H1 (cell line): ENCODE results near the gene IRF4. TPM values are rescaled to one million over a fixed set of nuclear protein-coding genes. Genes with fewer than 3 reads are reported as not detected.
"Not testable (repeated sequence)": the region's sequence is repeated elsewhere in the genome, so short reads cannot be mapped to it uniquely, and the experiment has no call there.

Source experiments
- CTCF ChIA-PET: fragments of 300-600 bp; sonication (Branson Sonifier 250); formaldehyde crosslinking; loops from one replicate; lab custom pipeline; 2021; ENCODE audit not compliant: partially characterized antibody; lab: Charles Lee
- POLR2A ChIA-PET: fragments of 300-600 bp; sonication (Branson Sonifier 250); formaldehyde crosslinking; loops from one replicate; lab custom pipeline; 2021; ENCODE audit warnings: inconsistent platforms; ENCODE audit not compliant: partially characterized antibody; lab: Charles Lee
- DNase-seq, 2 experiments: peaks; one replicate each; pipeline versions ENCODE4 v3.0.0 to v3.0.0-alpha.2; 2010 to 2022; ENCODE audit warnings: low spot score in 2 of 2, low read depth in 1 of 2, mixed read lengths in 1 of 2
- FAIRE-seq: peaks from 2 replicates; lab custom pipeline; 2011; peaks lifted over from hg19 to GRCh38; lab: Jason Lieb, UNC
- H2AFZ ChIP-seq: 2 replicates; pipeline ENCODE4 v1.8.1; 2012; ENCODE audit warnings: low read length, inconsistent platforms
- H2AK5ac ChIP-seq: 2 replicates; pipeline ENCODE4 v1.6.1; 2013; ENCODE audit warnings: low read depth, low read length
- H2BK120ac ChIP-seq: replicated peaks from 2 replicates; pipeline ENCODE3; 2013; ENCODE audit warnings: low read depth, low read length, inconsistent platforms
- H2BK12ac ChIP-seq: 2 replicates; pipeline ENCODE4 v1.6.1; 2013; ENCODE audit warnings: low read depth, low read length
- H2BK15ac ChIP-seq: 2 replicates; pipeline ENCODE4 v1.6.1; 2013; ENCODE audit warnings: low read length
- H2BK20ac ChIP-seq: 2 replicates; pipeline ENCODE4 v1.6.1; 2013; ENCODE audit warnings: low read length
- H2BK5ac ChIP-seq: 2 replicates; pipeline ENCODE4 v1.6.1; 2013; ENCODE audit warnings: low read depth, low read length
- H3K14ac ChIP-seq: 2 replicates; pipeline ENCODE4 v1.6.1; 2013; ENCODE audit warnings: inconsistent platforms; ENCODE audit not compliant: insufficient read length
- H3K18ac ChIP-seq: 2 replicates; pipeline ENCODE4 v1.6.1; 2013; ENCODE audit warnings: low read length; ENCODE audit errors: extremely low read depth
- H3K23ac ChIP-seq: 2 replicates; pipeline ENCODE4 v1.6.1; 2013; ENCODE audit warnings: inconsistent platforms; ENCODE audit not compliant: insufficient read length
- H3K23me2 ChIP-seq: 2 replicates; pipeline ENCODE4 v1.6.1; 2013; ENCODE audit warnings: low read depth, low read length
- H3K27ac ChIP-seq: 2 replicates; pipeline ENCODE4 v1.6.1; 2011; ENCODE audit warnings: low read depth, low read length, inconsistent platforms
- H3K27me3 ChIP-seq, 4 experiments: replicated peaks in 1 of 4; 1 replicate in 1 of 4; 2 replicates in 3 of 4; pipeline versions ENCODE4 v1.6.1 to v1.8.1; 2011 to 2013; ENCODE audit warnings: low read length in 3 of 4, mild to moderate bottlenecking in 3 of 4, inconsistent platforms in 2 of 4, mixed read lengths in 2 of 4, moderate library complexity in 1 of 4; ENCODE audit not compliant: control insufficient read depth in 3 of 4, insufficient read depth in 3 of 4; ENCODE audit errors: extremely low read depth in 1 of 4
- H3K36me3 ChIP-seq, 4 experiments: 2 replicates each; pipeline versions ENCODE4 v1.6.1 to v1.8.1; 2011 to 2013; ENCODE audit warnings: mild to moderate bottlenecking in 4 of 4, low read length in 3 of 4, moderate library complexity in 2 of 4, control low read depth in 1 of 4, inconsistent platforms in 1 of 4; ENCODE audit not compliant: insufficient read depth in 4 of 4, control insufficient read depth in 2 of 4
- H3K4ac ChIP-seq: replicated peaks from 2 replicates; pipeline ENCODE3; 2013; ENCODE audit warnings: low read length, low read depth, mixed read lengths, inconsistent platforms; ENCODE audit not compliant: insufficient read length
- H3K4me1 ChIP-seq, 4 experiments: replicated peaks in 1 of 4; 1 replicate in 1 of 4; 2 replicates in 3 of 4; pipeline versions ENCODE4 v1.6.1 to v1.8.1; 2011 to 2013; ENCODE audit warnings: low read length in 3 of 4, inconsistent platforms in 2 of 4, mixed read lengths in 1 of 4; ENCODE audit not compliant: insufficient read depth in 4 of 4, control insufficient read depth in 3 of 4
- H3K4me2 ChIP-seq, 2 experiments: 2 replicates each; pipeline versions ENCODE4 v1.6.1 to v1.8.1; 2011 to 2013; ENCODE audit warnings: low read depth in 2 of 2, low read length in 2 of 2, control low read depth in 1 of 2, inconsistent platforms in 1 of 2, mild to moderate bottlenecking in 1 of 2; ENCODE audit not compliant: insufficient read depth in 1 of 2
- H3K4me3 ChIP-seq, 4 experiments: fragments of 200-600, 300-600 bp in 1 of 4; sonication (generic), shearing (Covaris generic), sonication (Bioruptor Twin) in 1 of 4; 2 replicates each; pipeline versions ENCODE4 v1.5.1 to v1.8.1; 2011 to 2016; ENCODE audit warnings: low read length in 4 of 4, low read depth in 3 of 4, control low read depth in 2 of 4, inconsistent platforms in 2 of 4, mild to moderate bottlenecking in 2 of 4, mixed read lengths in 1 of 4, moderate library complexity in 1 of 4; ENCODE audit not compliant: insufficient read depth in 2 of 4; ENCODE audit errors: extremely low read depth in 1 of 4
- H3K56ac ChIP-seq: replicated peaks from 2 replicates; pipeline ENCODE3; 2013; ENCODE audit warnings: low read depth, mild to moderate bottlenecking, mixed read lengths, low read length, inconsistent platforms; ENCODE audit not compliant: insufficient read length
- H3K79me1 ChIP-seq: 2 replicates; pipeline ENCODE4 v1.6.1; 2013; ENCODE audit warnings: low read depth, low read length, control low read depth
- H3K79me2 ChIP-seq, 2 experiments: 2 replicates each; pipeline versions ENCODE4 v1.6.1 to v1.8.1; 2012 to 2013; ENCODE audit warnings: low read length in 2 of 2, mild to moderate bottlenecking in 2 of 2, inconsistent platforms in 1 of 2; ENCODE audit not compliant: insufficient read depth in 2 of 2, control insufficient read depth in 1 of 2
- H3K9ac ChIP-seq, 4 experiments: replicated peaks in 1 of 4; 1 replicate in 1 of 4; 2 replicates in 3 of 4; pipeline versions ENCODE4 v1.6.1 to v1.8.1; 2011 to 2013; ENCODE audit warnings: low read depth in 3 of 4, low read length in 3 of 4, control low read depth in 2 of 4, mild to moderate bottlenecking in 2 of 4, moderate library complexity in 2 of 4, inconsistent platforms in 1 of 4; ENCODE audit errors: extremely low read depth in 1 of 4
- H3K9me3 ChIP-seq, 2 experiments: 2 replicates each; pipeline versions ENCODE4 v1.6.1 to v1.8.1; 2012 to 2013; ENCODE audit warnings: mild to moderate bottlenecking in 2 of 2, moderate library complexity in 2 of 2, control low read depth in 1 of 2, inconsistent platforms in 1 of 2, low read depth in 1 of 2, low read length in 1 of 2, mixed read lengths in 1 of 2; ENCODE audit not compliant: insufficient read depth in 2 of 2
- H4K20me1 ChIP-seq, 2 experiments: replicated peaks in 1 of 2; 2 replicates each; pipeline versions ENCODE3 to v1.8.1; 2011 to 2013; ENCODE audit warnings: inconsistent platforms in 2 of 2, low read length in 2 of 2, mild to moderate bottlenecking in 1 of 2; ENCODE audit not compliant: insufficient read depth in 2 of 2, control insufficient read depth in 1 of 2
- H4K5ac ChIP-seq: 2 replicates; pipeline ENCODE4 v1.6.1; 2013; ENCODE audit warnings: low read length, low read depth, mixed read lengths, inconsistent platforms; ENCODE audit not compliant: insufficient read length
- H4K8ac ChIP-seq: 2 replicates; pipeline ENCODE4 v1.8.0; 2013; ENCODE audit warnings: mild to moderate bottlenecking, moderate library complexity, low read length, inconsistent platforms; ENCODE audit not compliant: insufficient read depth; ENCODE audit errors: extremely low read depth
- H4K91ac ChIP-seq: replicated peaks from 2 replicates; pipeline ENCODE3; 2013; ENCODE audit warnings: low read length, mixed read lengths, inconsistent platforms; ENCODE audit not compliant: insufficient read length
- EP300 ChIP-seq, 2 experiments: IDR thresholded peaks; 1 replicate in 1 of 2; 2 replicates in 1 of 2; pipeline ENCODE4 v1.6.1; 2011 to 2012; ENCODE audit warnings: low read depth in 2 of 2, low read length in 2 of 2, mild to moderate bottlenecking in 2 of 2, borderline replicate concordance in 1 of 2, inconsistent platforms in 1 of 2, moderate library complexity in 1 of 2
- GABPA ChIP-seq: IDR thresholded peaks from 2 replicates; pipeline ENCODE4 v1.6.1; 2011; ENCODE audit warnings: mild to moderate bottlenecking, low read length, moderate library complexity, borderline replicate concordance; ENCODE audit not compliant: insufficient read depth
- HDAC2 ChIP-seq, 2 experiments: fragments of 300-600 bp in 1 of 2; sonication (generic) in 1 of 2; IDR thresholded peaks; 2 replicates each; pipeline ENCODE4 v1.6.1; 2011 to 2012; ENCODE audit warnings: low read depth in 2 of 2, low read length in 2 of 2, mild to moderate bottlenecking in 2 of 2, moderate library complexity in 2 of 2, borderline replicate concordance in 1 of 2, inconsistent platforms in 1 of 2
- KDM5A ChIP-seq: fragments of 200-600 bp; IDR thresholded peaks from 2 replicates; pipeline ENCODE4 v1.7.1; 2012; ENCODE audit warnings: mild to moderate bottlenecking, low read length, inconsistent platforms, mixed read lengths
- RXRA ChIP-seq: IDR thresholded peaks from 2 replicates; pipeline ENCODE4 v1.6.1; 2011; ENCODE audit warnings: low read depth, mild to moderate bottlenecking, low read length, moderate library complexity; ENCODE audit not compliant: insufficient read depth
- SP1 ChIP-seq: IDR thresholded peaks from 2 replicates; pipeline ENCODE4 v1.6.1; 2011; ENCODE audit warnings: low read depth, low read length
- SP4 ChIP-seq: IDR thresholded peaks from 2 replicates; pipeline ENCODE4 v1.6.1; 2012; ENCODE audit warnings: low read length, inconsistent platforms
- TEAD4 ChIP-seq: IDR thresholded peaks from 2 replicates; pipeline ENCODE4 v1.6.1; 2012; ENCODE audit warnings: low read depth, low read length, inconsistent platforms, mixed read lengths
- WGBS, 2 experiments: shearing (Covaris generic) in 1 of 2; methylation state at CpG; one replicate each; pipeline versions ENCODE4 v1.1.6 to v1.1.7; 2013 to 2015; ENCODE audit warnings: low lambda C conversion rate in 2 of 2, mixed read lengths in 2 of 2, inconsistent platforms in 1 of 2, low coverage in 1 of 2, missing lambda C conversion rate in 1 of 2; ENCODE audit not compliant: insufficient replicate concordance in 2 of 2, insufficient coverage in 1 of 2, insufficient read length in 1 of 2; ENCODE audit errors: extremely low coverage in 1 of 2, missing lambda C conversion rate in 1 of 2; 5-methylcytosine and 5-hydroxymethylcytosine counted together
- polyA plus RNA-seq, 7 experiments: library from polyadenylated mRNA; depleted of rRNA in 3 of 7; stranded (reverse) in 5 of 7; unstranded in 2 of 7; fragments of >200 nt in 5 of 7; fragments of 200-250 nt in 2 of 7; gene quantifications; 1 replicate in 5 of 7; 2 replicates in 1 of 7; 4 replicates in 1 of 7; pipeline versions ENCODE4 v1.2.1 to v1.2.3, GENCODE V29; 2011 to 2013; ENCODE audit warnings: missing spikeins in 2 of 7, mixed read lengths in 2 of 7
- total RNA-seq: library from RNA; stranded (reverse); fragmentation: NEBNext Ultra II Directional; extraction: Animal tissue kit (Norgen Biotek cat#: 25700); gene quantifications from 2 replicates; pipeline ENCODE4 v1.2.1, GENCODE V29; 2021

The IRF4 gene
- total and polyA plus RNA-seq, 2 of the 8 experiments (the other 6 are each of a cell fraction or from before 2014, with no cell fraction given) = 0.77 to 2.1 TPM

DNA sequence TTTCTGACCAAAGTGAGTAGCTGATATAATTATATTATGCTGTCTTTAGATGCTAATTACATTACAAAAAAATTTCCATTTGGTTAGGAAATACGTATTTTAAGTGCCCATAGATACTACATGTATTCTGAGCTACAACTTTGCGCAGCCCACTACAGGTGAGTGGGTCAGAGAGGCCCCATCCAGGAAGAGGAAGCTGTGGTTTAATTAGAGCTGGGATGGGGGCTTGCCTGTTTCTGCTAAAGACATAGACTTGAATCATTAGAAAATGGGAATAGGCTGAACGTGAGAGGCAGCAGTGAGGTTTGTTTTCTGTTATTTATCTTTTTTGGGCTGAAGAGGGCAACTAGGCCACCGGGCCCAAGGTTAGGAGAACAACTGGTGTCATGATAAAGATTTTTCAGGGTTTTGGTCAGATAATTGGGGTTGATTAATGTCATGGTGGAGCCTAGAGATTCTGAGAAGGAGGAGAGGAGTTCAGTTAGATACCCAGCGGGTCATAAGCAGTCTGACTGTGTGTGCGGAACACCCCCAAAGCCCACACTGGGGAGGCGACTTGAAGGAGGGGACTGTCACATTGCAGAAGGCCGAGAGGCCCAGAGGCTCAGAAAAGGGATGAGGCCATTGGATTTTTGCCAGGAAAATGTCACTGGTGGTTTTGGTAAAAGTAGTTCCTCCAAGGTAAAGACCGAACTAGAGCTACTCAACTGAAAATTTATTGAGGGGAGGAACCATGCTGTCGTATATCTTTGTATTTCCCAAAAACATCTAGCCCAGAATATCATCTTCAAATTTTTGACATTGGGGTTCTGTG, 14.5 kb upstream of the IRF4 start (continued):
- TF ChIP-seq GABPA (no peak), KDM5A (no peak), RXRA (no peak), SP1 (no peak), EP300 (IDR thresholded peaks at IDR 0.05; ENCODE audit: borderline replicate concordance in 1 of 2, low read depth in 2 of 2, low read length in 2 of 2) (no peak), HDAC2 (IDR thresholded peaks at IDR 0.05; ENCODE audit: borderline replicate concordance in 1 of 2, low read depth in 2 of 2, low read length in 2 of 2) (no peak), TEAD4 (no peak), SP4 (no peak)

DNA sequence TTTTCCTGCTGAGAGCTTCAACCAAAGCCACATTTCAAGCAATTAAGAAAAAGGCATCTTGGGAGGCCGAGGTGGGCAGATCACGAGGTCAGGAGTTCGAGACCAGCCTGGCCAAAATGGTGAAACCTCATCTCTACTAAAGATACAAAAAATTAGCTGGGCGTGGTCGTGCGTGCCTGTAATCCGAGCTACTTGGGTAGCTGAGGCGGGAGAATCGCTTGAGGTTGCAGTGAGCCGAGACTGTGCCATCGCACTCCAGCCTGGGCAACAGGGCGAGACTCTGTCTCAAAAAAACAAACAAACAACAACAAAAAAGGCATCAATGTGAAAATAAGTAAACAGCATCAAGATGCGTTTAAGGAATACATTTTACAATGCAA, 13.9 kb upstream of the IRF4 start:
- H2AFZ ChIP-seq, H2AK5ac ChIP-seq, H3K36me3 ChIP-seq, H3K23ac ChIP-seq, H3K79me1 ChIP-seq, H4K20me1 ChIP-seq, H2BK12ac ChIP-seq, H4K91ac ChIP-seq, H3K27me3 ChIP-seq, H3K18ac ChIP-seq, H3K79me2 ChIP-seq, H3K27ac ChIP-seq, H3K4me3 ChIP-seq, H2BK20ac ChIP-seq, H3K56ac ChIP-seq, POLR2A ChIA-PET, H2BK5ac ChIP-seq, H3K4me1 ChIP-seq, H4K8ac ChIP-seq, H2BK120ac ChIP-seq, FAIRE-seq, H2BK15ac ChIP-seq, H4K5ac ChIP-seq, H3K4me2 ChIP-seq, H3K14ac ChIP-seq, H3K4ac ChIP-seq, DNase-seq, H3K9ac ChIP-seq, H3K23me2 ChIP-seq: not testable (repeated sequence)
- 90% methylated on average over 13 of the region's 13 CpGs; no CpG with 5 or more reads in 1 of the 2 experiments for WGBS, 2 experiments
- peaks cover 46 to 66% of the 10 kb centered on the region in 2 experiments; a peak in 3 of 4 replicates for H3K9me3 ChIP-seq
- CTCF ChIA-PET = interaction anchor here (0.9 to 2.3 kb wide), 2 partner anchors 161 to 187 kb away, joined by 3 to 8 read pairs; no protein-coding TSS in a partner anchor
